Embryonic facial prominence (tissue), 1 donor: ENCODE results near the gene LRRC1.
"Not testable (repeated sequence)": the region's sequence is repeated elsewhere in the genome, so short reads cannot be mapped to it uniquely, and the experiment has no call there.

ENCODE experiments used
- DNase-seq: peaks from one replicate; pipeline ENCODE4 v3.0.0-alpha.2; 2016; ENCODE audit errors: extremely low spot score

Gene LRRC1

DNA sequence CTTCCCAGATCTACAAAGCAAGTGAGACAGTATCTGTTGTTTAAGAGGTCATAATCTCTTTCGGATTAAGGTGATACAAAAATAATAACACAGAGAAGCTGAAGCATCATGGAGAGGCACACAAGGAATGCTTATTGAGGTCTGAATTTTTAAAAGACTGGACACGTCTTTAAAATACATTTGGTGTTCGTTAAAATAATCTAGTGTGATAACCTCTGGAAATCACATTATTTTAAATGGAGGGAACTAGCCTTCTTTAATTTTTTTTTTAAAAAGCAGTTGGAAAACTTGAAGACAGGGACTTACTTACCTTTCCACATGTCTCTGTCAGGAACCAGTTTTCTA lies 1.9 kb upstream of the LRRC1 start:
- no peak for DNase-seq

DNA sequence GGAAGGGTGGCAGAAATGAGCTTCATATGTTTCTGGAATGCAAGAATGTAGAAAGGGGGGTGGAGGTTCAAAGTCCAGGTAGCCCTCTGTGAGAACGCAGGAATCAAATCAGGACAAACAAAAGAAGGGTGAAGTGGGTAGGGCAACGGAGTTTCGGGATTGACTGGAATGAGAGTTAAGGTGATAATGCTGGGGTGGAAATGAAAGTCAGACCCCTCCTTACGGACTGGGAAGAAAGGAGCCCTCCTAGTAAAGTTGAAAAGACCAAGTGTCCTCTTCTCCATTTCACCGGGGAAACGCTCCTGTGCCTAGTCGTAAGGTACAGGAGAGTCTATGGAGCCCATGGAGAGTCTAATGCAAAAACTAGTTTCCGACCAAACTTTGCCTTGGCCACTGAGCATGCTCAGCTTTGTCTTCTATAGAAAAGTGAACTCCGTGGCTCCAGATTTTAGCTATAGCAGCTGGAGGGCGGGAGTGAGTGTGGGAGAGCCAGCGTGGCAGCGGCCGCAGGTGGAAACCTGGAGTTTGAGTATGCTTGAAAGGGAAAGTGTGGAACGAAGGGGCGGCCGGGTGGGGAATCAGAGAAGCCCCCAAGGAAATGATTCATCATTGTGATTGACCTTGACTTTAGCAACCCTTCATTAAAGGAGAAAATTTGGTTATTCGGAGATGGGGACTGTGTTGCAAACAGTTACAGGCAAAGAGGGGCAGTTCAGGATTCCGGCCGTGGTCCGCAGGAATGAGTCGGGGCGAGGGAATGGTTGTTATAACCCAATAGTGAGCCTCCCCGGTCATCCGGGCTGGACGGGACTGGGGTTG lies 1.3 kb upstream of the LRRC1 start:
- peak; percentile 72 for DNase-seq

DNA sequence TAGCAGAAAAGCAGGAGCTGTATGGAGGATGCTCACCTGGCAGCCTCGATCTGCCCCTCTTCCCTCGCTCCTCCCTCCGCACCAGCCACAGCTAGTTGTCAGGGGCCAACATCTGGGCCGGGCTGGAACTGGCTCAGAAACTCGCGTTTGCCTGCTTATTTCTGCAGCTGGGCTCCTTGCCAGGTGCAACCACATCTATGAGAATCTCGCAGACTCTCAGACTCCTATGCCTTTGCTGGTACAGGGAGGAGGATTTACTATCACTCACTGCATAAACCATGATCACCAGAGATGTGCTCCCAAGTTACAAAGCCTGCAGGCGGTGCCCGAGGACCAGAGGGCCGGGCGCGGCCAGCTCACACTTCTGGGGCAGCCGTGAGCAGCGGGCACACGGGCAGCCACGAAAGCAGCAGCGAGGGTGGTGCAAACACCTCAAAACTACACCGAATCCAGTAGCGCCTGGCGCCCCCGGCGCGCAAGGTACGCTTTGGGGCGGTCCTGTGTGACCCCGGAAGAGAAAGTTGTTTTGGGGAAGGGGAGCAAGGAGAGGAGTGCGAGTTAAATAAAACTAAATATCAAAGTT lies 577 bp upstream of the LRRC1 start:
- DNase-seq, result peak; percentile 36

DNA sequence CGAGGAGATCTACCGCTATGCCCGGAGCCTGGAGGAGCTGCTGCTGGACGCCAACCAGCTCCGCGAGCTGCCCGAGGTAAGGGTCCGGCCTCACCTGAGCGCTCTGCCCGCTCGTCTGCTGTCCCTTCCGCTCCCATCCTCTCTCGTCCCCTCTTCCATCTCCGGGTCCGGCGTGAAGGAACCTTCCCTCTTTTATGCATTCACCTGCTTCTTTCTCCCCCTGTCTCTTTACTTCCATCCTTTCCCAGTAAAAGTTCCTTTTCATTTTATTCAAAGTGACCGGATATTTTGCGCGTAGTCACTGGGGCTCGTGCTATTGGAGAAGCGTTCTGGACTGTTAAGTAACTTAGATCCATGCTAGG lies 516 bp downstream of the LRRC1 start:
- DNase-seq, result no peak

DNA sequence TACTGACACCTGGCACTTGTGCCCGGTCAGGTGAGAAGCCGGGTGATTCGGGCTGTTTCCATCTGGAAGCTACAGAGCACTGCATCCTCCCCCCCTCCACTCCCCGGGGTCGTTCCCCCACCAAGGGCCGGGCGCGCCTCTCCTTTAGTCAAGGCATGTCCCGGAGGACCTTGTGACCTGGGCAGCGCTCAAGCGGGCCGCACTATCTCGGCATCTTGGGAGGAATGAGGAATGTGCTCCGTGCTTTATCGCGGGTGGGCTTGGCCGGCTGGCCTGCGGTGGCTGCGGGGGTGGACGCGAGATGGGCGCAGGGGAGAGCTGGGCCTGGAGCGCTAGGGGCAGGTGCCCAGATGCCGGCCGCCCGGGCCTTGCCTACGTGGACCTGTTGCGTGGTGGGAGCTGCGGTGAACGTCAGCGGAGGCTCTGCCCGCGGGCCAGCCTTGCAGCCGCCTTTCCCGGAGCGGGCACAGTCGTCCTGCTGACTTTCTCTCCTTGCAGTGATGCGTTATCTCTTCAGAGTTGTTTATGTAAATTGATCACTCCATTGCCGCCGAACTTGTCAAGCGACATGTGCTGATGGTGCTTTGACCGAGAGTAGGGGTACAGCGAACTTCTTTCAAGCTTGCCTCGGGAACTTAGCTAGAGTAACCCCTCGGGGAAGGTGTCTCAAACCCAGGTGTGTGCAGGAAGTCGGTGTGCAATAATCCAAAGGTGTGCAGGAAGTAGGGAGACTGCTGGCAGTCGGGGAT lies 1.1 kb downstream of the LRRC1 start:
- DNase-seq, result no peak

DNA sequence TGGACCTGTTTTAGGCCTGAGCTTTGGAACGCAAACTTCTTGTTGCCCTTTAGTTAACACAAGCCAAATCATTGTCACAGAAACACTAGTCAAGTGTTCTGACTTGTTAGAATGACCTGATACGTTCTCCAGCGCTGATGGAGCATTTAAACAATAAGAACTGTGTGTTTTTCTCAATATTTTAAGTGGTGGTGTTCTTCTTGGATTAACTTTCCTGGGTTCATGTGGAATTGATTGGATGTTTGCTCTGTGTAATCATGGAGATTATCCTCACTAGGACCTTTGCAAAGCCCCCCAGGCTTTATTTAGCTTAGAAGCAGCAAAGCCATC lies 1.6 kb downstream of the LRRC1 start:
- DNase-seq, result no peak

DNA sequence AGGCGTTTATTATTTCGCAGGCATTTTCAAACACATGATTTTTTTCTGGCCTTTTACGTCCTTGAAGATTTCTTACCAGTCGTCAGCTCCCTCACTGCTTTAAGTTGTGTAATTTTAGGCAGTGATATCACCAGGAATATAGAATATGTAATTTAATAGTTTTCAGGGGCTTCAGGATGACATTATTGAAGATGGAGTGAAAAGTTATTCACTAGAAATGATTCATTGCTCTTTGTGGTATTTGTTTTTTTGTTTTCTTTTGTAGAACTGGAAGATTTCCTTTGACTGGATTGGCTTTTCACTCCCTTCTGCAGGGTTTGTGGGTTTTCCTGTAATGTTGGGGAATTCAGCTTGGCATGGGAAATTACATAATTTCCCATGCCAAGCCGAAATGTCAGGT lies 2.0 kb downstream of the LRRC1 start:
- no peak for DNase-seq

DNA sequence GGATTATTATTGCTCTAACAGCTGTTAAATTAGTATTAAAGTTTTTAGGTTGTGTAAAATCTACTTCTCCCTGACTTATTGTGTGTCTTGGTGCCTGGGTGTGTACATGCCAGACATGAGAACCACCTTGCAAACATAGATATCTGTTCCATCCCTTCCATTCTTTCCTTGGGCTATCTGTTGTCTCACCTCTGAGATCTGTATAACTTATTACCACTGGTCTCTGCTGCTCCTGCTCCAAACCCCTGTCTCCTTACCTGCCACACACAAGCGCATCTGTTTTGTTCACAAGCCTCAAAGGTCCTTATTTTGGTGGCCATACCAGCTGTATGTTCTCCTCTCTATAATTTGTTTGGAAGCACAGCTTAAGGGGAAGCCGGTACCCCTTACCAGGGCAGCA lies 2.5 kb downstream of the LRRC1 start:
- no peak for DNase-seq

DNA sequence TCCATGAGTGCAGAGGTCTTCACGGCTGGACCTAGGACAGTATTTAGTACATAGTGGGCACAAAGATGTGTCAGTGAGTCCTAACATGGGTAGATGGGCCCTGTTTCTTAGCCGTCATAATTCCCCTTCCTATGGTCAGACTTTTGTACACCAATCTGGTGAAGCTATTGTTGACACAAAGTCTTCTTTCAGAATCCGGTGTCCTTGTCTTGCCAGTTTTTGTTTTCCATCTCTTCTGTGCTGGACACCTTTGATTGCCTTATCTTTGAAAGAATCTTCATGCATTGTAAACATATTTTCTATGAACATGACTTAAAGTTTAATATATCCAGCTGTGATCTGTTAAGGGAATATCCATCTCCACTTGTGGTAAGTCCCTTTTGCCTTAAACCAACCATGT lies 4.5 kb downstream of the LRRC1 start:
- no peak for DNase-seq

DNA sequence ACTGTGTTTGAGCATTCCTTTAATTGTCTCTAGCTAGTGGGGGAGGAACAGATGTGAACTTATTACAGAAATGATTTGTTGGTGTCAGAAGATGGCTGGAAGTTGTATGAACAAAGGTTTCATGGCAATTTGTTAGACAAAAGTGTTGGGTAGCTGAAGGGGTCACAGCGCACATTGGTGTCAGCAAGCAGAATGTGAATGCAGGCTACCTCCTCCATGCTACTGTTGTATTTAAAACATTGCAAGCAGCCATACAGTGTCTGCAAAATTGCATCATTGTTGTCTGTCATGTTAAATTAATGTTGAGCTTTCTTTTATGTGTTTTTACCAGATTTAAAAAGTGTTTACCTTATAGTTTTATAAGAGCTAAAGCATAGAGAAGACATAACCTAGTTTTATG lies 6.2 kb downstream of the LRRC1 start:
- no peak for DNase-seq

DNA sequence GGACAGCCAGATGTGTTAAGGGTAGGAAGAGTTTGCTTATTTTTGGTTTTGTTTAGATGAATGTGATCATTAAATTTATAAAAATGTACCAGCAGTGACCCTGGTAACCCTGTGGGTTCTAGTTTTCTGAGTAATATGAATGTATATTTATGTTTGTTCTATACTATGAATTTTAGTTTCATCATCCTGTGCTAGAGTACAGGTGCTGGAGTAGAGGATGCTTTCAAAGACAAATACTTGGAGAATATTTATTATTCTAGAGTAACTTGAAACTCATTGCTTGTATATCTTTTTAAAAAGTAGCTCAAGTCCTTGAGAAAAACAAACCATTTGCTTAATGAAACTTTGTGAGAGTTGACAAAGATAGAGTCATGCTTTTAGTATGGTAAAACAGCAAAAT lies 7.8 kb downstream of the LRRC1 start:
- no peak for DNase-seq

DNA sequence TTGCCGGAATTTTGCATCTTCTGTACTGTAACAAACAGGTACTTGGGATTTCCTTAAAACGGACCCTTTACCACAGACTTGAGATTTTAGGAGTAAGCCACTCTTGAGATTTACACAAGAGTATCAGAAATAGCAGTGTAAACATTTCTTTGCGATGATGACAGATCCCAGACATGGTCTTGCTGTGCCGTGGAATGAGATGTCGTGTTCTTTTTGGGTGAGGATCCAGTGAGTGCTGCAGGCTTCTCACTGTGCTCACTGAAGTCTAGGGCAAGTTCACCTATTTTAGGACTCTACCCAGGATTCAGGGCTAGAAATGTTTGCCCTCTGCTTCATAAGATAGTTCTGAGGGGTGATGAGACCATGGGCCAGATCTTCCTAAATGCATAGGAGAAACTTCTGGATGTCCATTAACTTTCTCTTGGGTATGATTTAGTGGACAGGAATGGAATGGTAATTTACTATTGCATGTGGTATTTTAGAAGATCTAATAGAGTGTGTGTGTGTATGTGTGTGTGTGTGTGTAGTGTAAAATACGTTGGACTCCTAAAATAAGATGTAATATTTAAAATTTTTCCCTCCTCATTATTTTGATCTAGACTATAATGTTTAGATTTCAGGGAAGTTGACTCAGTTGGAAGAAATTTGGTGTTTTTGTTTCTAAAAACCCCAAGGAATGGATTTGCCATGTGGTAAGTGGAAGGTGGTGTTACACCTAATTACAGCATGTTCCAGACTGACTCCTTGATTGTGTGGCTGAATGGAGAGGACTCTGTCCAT lies 8.5 kb downstream of the LRRC1 start:
- no peak for DNase-seq

DNA sequence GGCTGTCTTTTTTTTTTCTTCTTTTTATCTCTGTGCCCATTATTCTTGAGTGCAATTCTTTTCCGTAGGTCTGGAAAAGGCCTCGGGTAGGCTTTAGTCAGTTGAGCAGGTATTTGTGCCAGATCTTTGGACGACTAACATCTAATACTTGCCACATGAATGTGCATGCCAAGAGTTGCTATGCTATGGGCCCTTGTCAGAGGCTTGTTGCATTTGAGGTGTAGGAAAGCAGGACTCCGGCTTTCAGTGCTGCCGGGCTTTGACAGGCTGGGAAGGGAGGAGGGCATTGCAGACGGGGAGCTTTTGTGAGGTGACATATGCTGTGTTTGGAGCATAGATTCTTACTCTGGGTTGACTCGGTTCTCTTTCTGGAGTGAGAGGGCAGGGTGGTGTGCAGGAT lies 10.2 kb downstream of the LRRC1 start:
- no peak for DNase-seq

DNA sequence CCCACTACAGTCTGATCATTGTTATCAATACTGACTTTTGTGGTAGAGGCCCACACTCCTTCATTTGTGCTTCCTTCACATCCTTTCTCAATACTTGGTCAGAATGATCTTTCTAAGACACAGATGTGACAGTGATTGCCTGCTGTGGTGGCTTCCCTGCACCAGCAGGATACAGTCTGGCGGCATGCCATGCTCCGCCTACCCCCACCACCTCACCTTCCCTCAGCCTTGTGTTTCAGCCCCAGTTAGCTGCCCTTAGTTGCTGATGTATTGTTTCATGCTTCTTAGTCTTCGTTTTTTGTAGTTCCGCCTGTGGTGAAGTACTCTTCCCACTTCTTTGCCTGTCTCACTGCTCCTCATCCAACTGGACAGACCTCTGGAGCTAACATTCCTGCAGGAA lies 10.9 kb downstream of the LRRC1 start:
- no peak for DNase-seq

DNA sequence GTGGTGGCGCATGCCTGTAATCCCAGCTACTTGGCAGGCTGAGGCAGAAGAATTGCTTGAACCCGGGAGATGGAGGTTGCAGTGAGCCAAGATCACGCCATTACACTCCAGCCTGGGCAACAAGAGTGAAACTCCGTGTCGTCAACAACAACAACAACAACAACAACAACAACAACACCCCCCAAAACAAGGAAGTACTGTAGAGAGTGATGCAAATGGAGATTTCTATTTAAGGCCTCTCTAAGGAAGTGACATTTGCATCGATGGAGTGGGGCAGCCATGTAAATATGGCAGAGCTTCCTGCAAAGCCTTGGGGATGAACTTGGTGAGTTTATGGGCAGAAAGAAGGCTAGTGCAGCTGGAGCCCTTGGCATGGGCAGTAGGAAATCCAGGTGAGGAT lies 12.8 kb downstream of the LRRC1 start:
- not testable (repeated sequence) for DNase-seq

DNA sequence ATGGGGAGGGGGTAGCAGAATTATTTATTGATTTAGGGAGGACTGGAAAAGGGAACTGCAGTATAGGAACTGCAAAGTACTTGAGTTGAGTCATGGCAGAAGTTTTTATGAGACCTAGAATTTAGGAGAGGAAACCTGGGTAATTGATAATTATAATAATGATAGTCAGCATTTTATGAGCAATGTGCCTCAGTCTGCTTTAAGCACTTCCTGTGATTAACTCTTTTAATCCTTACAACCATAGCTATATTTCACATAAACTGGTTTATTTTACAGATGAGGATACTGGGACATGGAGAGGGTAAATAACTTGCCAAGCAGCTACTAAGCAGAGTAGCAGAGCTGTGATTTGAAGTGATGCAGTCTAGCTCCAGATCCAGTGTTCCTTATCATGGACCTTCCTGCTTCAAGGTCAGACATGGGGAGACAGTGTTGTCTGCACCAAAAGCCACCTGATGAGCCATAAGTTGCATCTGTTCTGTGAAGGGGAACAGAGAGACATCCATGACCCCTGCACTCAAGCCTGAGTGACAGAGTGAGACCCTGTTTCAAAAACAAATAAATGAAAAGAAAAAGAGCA lies 13.6 kb downstream of the LRRC1 start:
- no peak for DNase-seq

DNA sequence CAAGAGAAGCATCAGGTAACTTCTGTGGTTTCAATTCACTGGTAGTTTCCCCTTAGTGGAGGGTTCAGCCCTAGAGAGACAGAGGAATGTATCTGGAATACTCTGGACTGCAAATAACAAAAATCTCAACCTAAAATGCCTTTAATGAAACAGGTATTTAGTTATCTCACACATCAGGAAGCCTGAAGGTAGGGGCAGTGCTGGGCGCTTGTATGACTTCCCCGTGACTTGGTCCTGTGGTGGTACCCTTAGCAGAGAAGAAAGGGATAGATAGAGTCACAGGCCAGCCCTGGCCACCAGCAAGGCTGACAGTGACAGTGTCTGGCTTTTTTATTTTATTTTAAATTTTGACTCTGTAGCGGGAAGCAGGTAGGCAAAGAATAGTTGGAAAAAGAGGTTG lies 14.9 kb downstream of the LRRC1 start:
- DNase-seq, result no peak

DNA sequence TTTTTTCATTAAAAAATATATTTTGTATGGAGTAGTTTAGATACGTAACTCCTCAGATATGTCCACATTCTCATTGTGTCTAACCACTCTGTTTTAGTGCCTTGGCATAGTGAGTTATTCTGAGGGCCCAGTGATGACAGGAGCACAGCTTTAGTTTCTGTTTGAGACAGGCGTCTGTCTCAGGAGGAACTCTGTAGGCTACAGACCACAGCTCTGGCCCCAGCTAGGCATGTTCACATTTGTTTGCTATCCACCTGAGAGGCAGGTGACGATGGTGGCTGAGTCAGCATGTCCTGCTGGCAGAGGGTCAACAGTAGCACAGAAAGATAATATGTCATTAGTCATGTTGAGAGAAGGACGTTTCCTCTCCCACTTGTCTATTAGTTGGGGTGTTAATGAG lies 16.3 kb downstream of the LRRC1 start:
- no peak for DNase-seq

DNA sequence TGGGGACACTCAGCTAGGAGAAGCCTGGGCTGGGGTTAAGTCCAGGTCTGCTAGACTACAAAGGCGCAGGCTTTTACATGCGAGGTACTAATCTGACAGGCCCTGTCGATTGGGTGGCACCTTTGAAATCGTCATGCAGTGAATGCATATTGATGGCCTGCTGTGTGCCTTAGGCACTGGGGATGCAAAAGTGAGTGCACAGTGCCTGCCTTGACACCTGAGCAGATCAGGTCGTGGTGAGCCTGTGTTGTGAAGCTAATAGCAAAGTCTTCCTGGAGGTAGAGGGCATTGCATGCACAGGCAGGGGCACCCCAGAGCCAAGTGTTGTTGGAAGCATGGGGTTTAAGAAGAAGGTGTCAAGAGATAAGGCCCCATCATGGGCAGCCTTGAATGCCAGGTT lies 16.9 kb downstream of the LRRC1 start:
- DNase-seq, result no peak

DNA sequence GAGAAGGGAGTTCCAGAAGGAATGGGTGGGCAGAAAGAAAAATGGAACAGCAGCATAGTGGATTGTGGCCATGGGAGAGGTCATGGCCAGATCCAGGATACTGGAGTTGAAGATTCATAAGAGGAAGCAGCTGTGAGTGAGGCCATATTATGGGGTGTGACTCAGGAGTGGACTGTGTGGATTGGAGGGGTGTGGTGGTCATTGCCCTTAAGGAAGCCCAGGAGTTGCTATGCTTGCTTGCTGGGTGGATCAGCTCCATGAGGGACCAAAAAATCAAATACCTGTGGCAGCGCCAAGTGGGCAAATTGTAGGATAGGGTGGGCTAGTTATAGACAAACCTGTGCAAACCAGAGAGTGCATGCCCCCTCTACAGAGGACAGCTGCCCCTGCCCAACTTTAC lies 18.3 kb downstream of the LRRC1 start:
- DNase-seq, result no peak

DNA sequence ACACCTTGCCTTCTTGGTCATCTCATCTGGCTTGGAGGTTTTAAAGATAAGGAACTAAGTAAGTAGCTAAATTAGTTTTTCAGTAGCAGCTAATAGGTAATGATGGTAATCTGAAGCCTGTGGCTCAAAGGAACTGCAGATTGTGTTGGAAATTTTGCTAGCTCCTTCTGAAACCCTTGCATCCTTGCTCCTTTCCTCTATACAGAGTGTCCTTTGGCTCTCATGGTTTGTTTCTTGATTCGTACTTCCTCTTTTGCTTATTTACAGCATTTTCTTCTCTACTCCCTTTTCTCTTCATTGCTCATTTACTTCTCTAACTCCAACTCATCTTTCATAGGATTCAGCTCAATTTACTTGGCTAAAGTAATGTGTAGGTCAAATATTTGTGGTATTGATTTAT lies 19.0 kb downstream of the LRRC1 start:
- no peak for DNase-seq

DNA sequence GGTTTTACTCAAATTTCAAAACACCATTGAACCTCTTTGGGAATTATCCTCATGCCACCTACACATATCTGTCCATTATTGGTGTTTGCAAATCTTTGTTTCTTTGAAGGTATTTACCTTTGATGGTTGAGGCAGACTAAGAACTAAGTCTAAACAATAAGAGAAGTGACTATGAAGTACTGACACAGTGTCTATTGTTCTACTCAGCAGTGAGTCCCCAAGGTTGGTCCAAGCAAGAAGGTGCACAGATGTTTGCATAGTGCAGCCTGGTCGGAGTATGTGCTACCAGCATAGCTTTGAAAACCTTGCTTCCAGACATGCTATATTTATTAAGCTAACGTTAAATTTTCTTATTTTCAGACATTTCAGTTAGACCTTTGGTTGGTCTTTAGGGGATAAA lies 19.5 kb downstream of the LRRC1 start:
- DNase-seq, result no peak
